HL-60 (cell line): ENCODE data around the gene LRMDA.

Experiments used
- POLR2AphosphoS5 ChIP-seq: IDR thresholded peaks from 2 replicates; pipeline ENCODE4 v1.6.1; 2012; ENCODE audit warnings: low read depth
- TF ChIP-seq, protein P1 (sequence below): IDR thresholded peaks from one replicate; pipeline ENCODE4 v1.5.1; 2011; ENCODE audit warnings: low read length, control low read depth, inconsistent platforms; ENCODE audit not compliant: insufficient read depth

- TF ChIP-seq, protein P1, sequence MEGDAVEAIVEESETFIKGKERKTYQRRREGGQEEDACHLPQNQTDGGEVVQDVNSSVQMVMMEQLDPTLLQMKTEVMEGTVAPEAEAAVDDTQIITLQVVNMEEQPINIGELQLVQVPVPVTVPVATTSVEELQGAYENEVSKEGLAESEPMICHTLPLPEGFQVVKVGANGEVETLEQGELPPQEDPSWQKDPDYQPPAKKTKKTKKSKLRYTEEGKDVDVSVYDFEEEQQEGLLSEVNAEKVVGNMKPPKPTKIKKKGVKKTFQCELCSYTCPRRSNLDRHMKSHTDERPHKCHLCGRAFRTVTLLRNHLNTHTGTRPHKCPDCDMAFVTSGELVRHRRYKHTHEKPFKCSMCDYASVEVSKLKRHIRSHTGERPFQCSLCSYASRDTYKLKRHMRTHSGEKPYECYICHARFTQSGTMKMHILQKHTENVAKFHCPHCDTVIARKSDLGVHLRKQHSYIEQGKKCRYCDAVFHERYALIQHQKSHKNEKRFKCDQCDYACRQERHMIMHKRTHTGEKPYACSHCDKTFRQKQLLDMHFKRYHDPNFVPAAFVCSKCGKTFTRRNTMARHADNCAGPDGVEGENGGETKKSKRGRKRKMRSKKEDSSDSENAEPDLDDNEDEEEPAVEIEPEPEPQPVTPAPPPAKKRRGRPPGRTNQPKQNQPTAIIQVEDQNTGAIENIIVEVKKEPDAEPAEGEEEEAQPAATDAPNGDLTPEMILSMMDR, result no peak
- no peak for TF ChIP-seq POLR2AphosphoS5
These were observed 68.2 kb downstream of the LRMDA start for GRCh38 chr10:75499556-75500160.
